SK-N-SH (cell line): ENCODE measurements around the gene TMEM47. TPM values are rescaled to one million over a fixed set of nuclear protein-coding genes. Genes with fewer than 3 reads are reported as not detected.

ENCODE experiments used
- CTCF ChIA-PET: fragments of 300-600, 350-600 bp; formaldehyde crosslinking; extraction: SDS; loops from one replicate; lab custom pipeline; 2021; lab: Yijun Ruan, JAX
- POLR2A ChIA-PET: fragments of 350-600 bp; sonication (Branson Sonifier 250); formaldehyde crosslinking; extraction: SDS; loops from one replicate; lab custom pipeline; 2020; ENCODE audit warnings: antibody characterized with exemption, inconsistent platforms; lab: Yijun Ruan, JAX
- DNase-seq: peaks from one replicate; pipeline ENCODE4 v3.0.0; 2012
- H2AFZ ChIP-seq: fragments of 200-600 bp; sonication (generic); 2 replicates; pipeline ENCODE4 v1.8.1; 2016; ENCODE audit warnings: antibody characterized with exemption, mild to moderate bottlenecking, low read depth
- H3F3A ChIP-seq: fragments of 200-600 bp; sonication (generic); replicated peaks from 2 replicates; pipeline ENCODE3; 2016; ENCODE audit warnings: antibody characterized with exemption, mild to moderate bottlenecking; ENCODE audit not compliant: insufficient read depth
- H3K27ac ChIP-seq, 2 experiments: fragments of 200-500 bp in 1 of 2; fragments of 200-600 bp in 1 of 2; sonication (Bioruptor generic) in 1 of 2; sonication (generic), shearing (Covaris generic) in 1 of 2; 2 replicates each; pipeline versions ENCODE4 v1.5.1 to v1.6.1; 2014 to 2016; ENCODE audit warnings: low read depth in 2 of 2, inconsistent platforms in 1 of 2, low read length in 1 of 2, mild to moderate bottlenecking in 1 of 2, mixed read lengths in 1 of 2
- H3K27me3 ChIP-seq: fragments of 200-600 bp; sonication (generic), shearing (Covaris generic); 2 replicates; pipeline ENCODE4 v1.6.1; 2016; ENCODE audit warnings: mixed run types; ENCODE audit not compliant: insufficient read depth
- H3K36me3 ChIP-seq, 2 experiments: fragments of 200-500 bp in 1 of 2; fragments of 200-600 bp in 1 of 2; sonication (Bioruptor generic) in 1 of 2; sonication (generic) in 1 of 2; replicated peaks in 1 of 2; 2 replicates each; pipeline versions ENCODE3 to v1.5.1; 2014 to 2016; ENCODE audit warnings: low read length in 1 of 2, mild to moderate bottlenecking in 1 of 2; ENCODE audit not compliant: insufficient read depth in 2 of 2, control insufficient read depth in 1 of 2
- H3K4me1 ChIP-seq, 2 experiments: fragments of 200-500 bp in 1 of 2; fragments of 200-600 bp in 1 of 2; sonication (Bioruptor generic) in 1 of 2; sonication (generic), shearing (Covaris generic) in 1 of 2; 2 replicates each; pipeline versions ENCODE4 v1.5.1 to v1.6.1; 2014 to 2016; ENCODE audit warnings: low read depth in 1 of 2, low read length in 1 of 2, mixed run types in 1 of 2; ENCODE audit not compliant: insufficient read depth in 2 of 2, control insufficient read depth in 1 of 2
- H3K4me2 ChIP-seq: fragments of 200-600 bp; sonication (generic), shearing (Covaris generic); 2 replicates; pipeline ENCODE4 v1.6.1; 2017; ENCODE audit warnings: mixed run types
- H3K4me3 ChIP-seq, 2 experiments: fragments of 200-500 bp in 1 of 2; fragments of 200-600 bp in 1 of 2; sonication (Bioruptor generic) in 1 of 2; sonication (generic), shearing (Covaris generic) in 1 of 2; 2 replicates each; pipeline versions ENCODE4 v1.5.1 to v1.8.1; 2014 to 2016; ENCODE audit warnings: low read depth in 2 of 2, inconsistent platforms in 1 of 2, low read length in 1 of 2, mild to moderate bottlenecking in 1 of 2, mixed read lengths in 1 of 2, moderate library complexity in 1 of 2
- H3K79me2 ChIP-seq: fragments of 200-600 bp; sonication (generic); 2 replicates; pipeline ENCODE4 v1.8.1; 2017; ENCODE audit warnings: mild to moderate bottlenecking; ENCODE audit not compliant: insufficient read depth
- H3K9ac ChIP-seq: fragments of 200-600 bp; sonication (generic); 2 replicates; pipeline ENCODE4 v1.6.1; 2017; ENCODE audit warnings: mixed run types
- H3K9me2 ChIP-seq: fragments of 200-600 bp; sonication (generic); 2 replicates; pipeline ENCODE4 v1.6.1; 2017; ENCODE audit warnings: mixed run types
- H3K9me3 ChIP-seq: fragments of 200-600 bp; sonication (generic); 2 replicates; pipeline ENCODE4 v1.6.1; 2017; ENCODE audit warnings: mixed run types, mild to moderate bottlenecking, moderate library complexity
- H4K20me1 ChIP-seq: fragments of 200-600 bp; sonication (generic); 2 replicates; pipeline ENCODE4 v1.6.1; 2017; ENCODE audit warnings: mild to moderate bottlenecking, mixed run types; ENCODE audit not compliant: insufficient read depth
- CHD2 ChIP-seq: fragments of 150-350 bp; IDR thresholded peaks from 2 replicates; pipeline ENCODE4 v1.6.1; 2018; ENCODE audit warnings: low read length; ENCODE audit not compliant: partially characterized antibody
- CTCF ChIP-seq: fragments of 200-600 bp; sonication (generic); IDR thresholded peaks from 2 replicates; pipeline ENCODE4 v1.6.1; 2017; ENCODE audit warnings: antibody characterized with exemption, mild to moderate bottlenecking, moderate library complexity
- EP300 ChIP-seq, 2 experiments: IDR thresholded peaks; 2 replicates each; pipeline versions ENCODE4 v1.4.0 to v1.6.1; 2012; ENCODE audit warnings: borderline replicate concordance in 1 of 2, low read depth in 1 of 2, low read length in 1 of 2
- EZH2phosphoT487 ChIP-seq: fragments of 200-600 bp; sonication (generic); IDR thresholded peaks from 2 replicates; pipeline ENCODE4 v1.6.1; 2017; ENCODE audit warnings: low read depth, mixed run types, mild to moderate bottlenecking, antibody characterized with exemption, moderate library complexity, borderline replicate concordance
- FOSL2 ChIP-seq: IDR thresholded peaks from 2 replicates; pipeline ENCODE4 v1.4.0; 2012; ENCODE audit warnings: low read depth, mild to moderate bottlenecking, moderate library complexity, borderline replicate concordance
- GATA2 ChIP-seq: sonication (generic); formaldehyde crosslinking; IDR thresholded peaks from 2 replicates; pipeline ENCODE4 v1.5.0; 2020; ENCODE audit warnings: mild to moderate bottlenecking, missing genetic modification reagents
- MAX ChIP-seq: IDR thresholded peaks from 2 replicates; pipeline ENCODE4 v1.4.0; 2012; ENCODE audit warnings: low read depth
- PBX3 ChIP-seq: IDR thresholded peaks from 2 replicates; pipeline ENCODE4; 2012
- POLR2AphosphoS5 ChIP-seq: IDR thresholded peaks from 2 replicates; pipeline ENCODE4 v1.6.1; 2012; ENCODE audit warnings: low read depth, low read length
- RAD21 ChIP-seq: IDR thresholded peaks from 2 replicates; pipeline ENCODE4 v1.6.1; 2012; ENCODE audit warnings: mild to moderate bottlenecking, low read length
- REST ChIP-seq: IDR thresholded peaks from 2 replicates; pipeline ENCODE4 v1.6.1; 2012; ENCODE audit warnings: mild to moderate bottlenecking, low read depth, low read length, moderate library complexity
- RFX5 ChIP-seq: IDR thresholded peaks from 2 replicates; pipeline ENCODE4 v1.6.1; 2012; ENCODE audit warnings: mild to moderate bottlenecking, improper control_type of control experiment, low read length
- RXRA ChIP-seq: IDR thresholded peaks from 2 replicates; pipeline ENCODE4 v1.4.0; 2012; ENCODE audit warnings: low read depth, mild to moderate bottlenecking, borderline replicate concordance
- SIN3A ChIP-seq: IDR thresholded peaks from 2 replicates; pipeline ENCODE4 v1.6.1; 2012; ENCODE audit warnings: low read depth, mild to moderate bottlenecking, low read length, moderate library complexity, borderline replicate concordance
- SMC3 ChIP-seq: IDR thresholded peaks from 2 replicates; pipeline ENCODE4 v1.6.1; 2012; ENCODE audit warnings: low read depth, low read length, improper control_type of control experiment
- TAF1 ChIP-seq: IDR thresholded peaks from 2 replicates; pipeline ENCODE4 v1.6.1; 2012; ENCODE audit warnings: low read depth, mild to moderate bottlenecking, low read length, moderate library complexity, borderline replicate concordance
- TCF12 ChIP-seq: IDR thresholded peaks from 2 replicates; pipeline ENCODE4 v1.4.0; 2012
- YY1 ChIP-seq: IDR thresholded peaks from 2 replicates; pipeline ENCODE4 v1.4.0; 2012; ENCODE audit warnings: low read depth, mild to moderate bottlenecking
- WGBS: methylation state at CpG from one replicate; pipeline ENCODE4 v1.1.6; 2017; ENCODE audit warnings: low lambda C conversion rate; 5-methylcytosine and 5-hydroxymethylcytosine counted together
- polyA plus RNA-seq, 3 experiments: library from polyadenylated mRNA; depleted of rRNA; stranded (reverse); fragments of >200 nt; gene quantifications; 2 replicates each; pipeline ENCODE4 v1.2.3, GENCODE V29; 2012

TMEM47 gene
- polyA plus RNA-seq, 1 of the 3 experiments (the other 2 are of a cell fraction) = 0.02 TPM

GRCh38 chrX:34586936-34587335 lies 70.1 kb downstream of the TMEM47 start:
- Histone ChIP-seq H3K9me3 (no peaks in the 10 kb centered on the region), H3K27ac (no peak overlapping the region), H3K4me2 (no peak overlapping the region), H3K4me3 (no peak overlapping the region), H3K9me2 (no peaks in the 10 kb centered on the region), H3K9ac (no peak overlapping the region), H3K36me3 (no peaks in the 10 kb centered on the region), H3K27me3 (no peaks in the 10 kb centered on the region), H3K4me1 (no peaks in the 10 kb centered on the region; a peak in 1 of 4 replicates), H4K20me1 (no peaks in the 10 kb centered on the region), H3F3A (no peaks in the 10 kb centered on the region), H3K79me2 (no peaks in the 10 kb centered on the region), H2AFZ (no peak overlapping the region)
- POLR2A ChIA-PET = no interaction called here
- no peak for DNase-seq
- CTCF ChIA-PET = no interaction called here
- WGBS = under 1% methylated on average over 3 of the region's 3 CpGs
- TF ChIP-seq MAX (no peak), EZH2phosphoT487 (no peak), CHD2 (no peak), REST (no peak), RXRA (no peak), SMC3 (no peak), RAD21 (no peak), CTCF (no peak), TCF12 (no peak)
- TF ChIP-seq, all 33 proteins: peak for 0

DNA sequence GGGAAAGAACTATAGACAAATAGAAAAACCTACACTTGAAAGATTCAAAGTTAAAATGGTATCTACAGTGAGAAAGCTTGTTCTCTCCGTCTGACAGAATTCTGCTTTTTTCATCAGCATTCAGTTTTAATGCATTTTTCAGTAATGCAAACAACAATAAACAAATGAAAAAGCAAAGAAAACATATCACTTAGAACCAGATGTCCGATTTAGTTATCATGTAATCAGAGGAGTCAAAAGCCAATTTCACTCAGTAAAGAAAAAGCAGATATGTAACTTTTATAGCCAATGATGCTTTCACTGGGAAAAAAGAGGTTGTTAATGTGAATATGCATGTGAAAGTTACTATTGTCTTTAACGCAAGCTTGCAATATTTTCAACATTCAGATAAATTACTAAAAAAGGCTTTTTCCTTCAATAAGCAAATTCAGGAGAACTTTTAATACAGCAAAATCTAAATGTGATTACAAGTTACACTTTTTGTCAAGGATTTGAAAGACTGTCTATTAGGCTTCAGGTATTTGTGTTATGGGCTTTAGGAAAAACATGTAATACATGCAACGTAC lies 70.7 kb downstream of the TMEM47 start:
- Histone ChIP-seq H3K9ac (no peak overlapping the region), H3K79me2 (no peaks in the 10 kb centered on the region), H3K4me2 (no peak overlapping the region), H3K36me3 (no peaks in the 10 kb centered on the region), H3F3A (no peaks in the 10 kb centered on the region), H3K4me1 (no peaks in the 10 kb centered on the region; a peak in 1 of 4 replicates), H3K27ac (no peak overlapping the region), H2AFZ (no peak overlapping the region), H3K9me3 (no peaks in the 10 kb centered on the region), H3K27me3 (no peaks in the 10 kb centered on the region), H3K4me3 (no peak overlapping the region), H3K9me2 (no peaks in the 10 kb centered on the region), H4K20me1 (no peaks in the 10 kb centered on the region)
- ChIA-PET POLR2A (no interaction called here), CTCF (no interaction called here)
- no peak for DNase-seq
- WGBS = 11% methylated on average over 4 of the region's 4 CpGs
- no peak for TF ChIP-seq TAF1
- TF ChIP-seq PBX3 = no peak
- no peak for TF ChIP-seq MAX
- no peak for TF ChIP-seq GATA2 (CRISPR knock-in tag)
- TF ChIP-seq YY1 = no peak
- no peak for TF ChIP-seq SIN3A
- no peak for TF ChIP-seq RAD21
- TF ChIP-seq RXRA = no peak
- no peak for TF ChIP-seq RFX5
- no peak for TF ChIP-seq FOSL2
- TF ChIP-seq EP300 (IDR thresholded peaks at IDR 0.05; ENCODE audit: borderline replicate concordance in 1 of 2, low read depth in 1 of 2, low read length in 1 of 2) = no peak
- TF ChIP-seq POLR2AphosphoS5 = no peak
- no peak for TF ChIP-seq CTCF
